Stimulated activated CD4-positive, alpha-beta T cell treated with anti-CD3 and anti-CD28 coated beads, Interleukin-2, amount 100 ng/mL, for 24 hours (primary cell): ENCODE results near the gene BRMS1.
A peak's percentile ranks its signal among the peaks of the same experiment; 100 is the strongest.
"Not testable (repeated sequence)": the region's sequence is repeated elsewhere in the genome, so short reads cannot be mapped to it uniquely, and the experiment has no call there.

ENCODE experiments used
- DNase-seq, 2 donors: peaks; one replicate each; pipeline ENCODE4 v3.0.0-alpha.2; 2020

Gene BRMS1

GRCh38 chr11:66322732-66323427 is 22.0 kb downstream of the BRMS1 start:
- DNase-seq: no peak

- no peak for DNase-seq
These were observed 23.3 kb downstream of the BRMS1 start for GRCh38 chr11:66321606-66322005.

- not testable (repeated sequence) for DNase-seq
These were observed 24.2 kb downstream of the BRMS1 start for GRCh38 chr11:66320748-66321147.

GRCh38 chr11:66320289-66320688 is 24.6 kb downstream of the BRMS1 start:
- not testable (repeated sequence) for DNase-seq

- DNase-seq: no peak
These were observed 26.3 kb downstream of the BRMS1 start for GRCh38 chr11:66318600-66318970.

- peak in 1 of 2 donors; percentile 33 for DNase-seq
These were observed 26.9 kb downstream of the BRMS1 start for GRCh38 chr11:66317723-66318599.

GRCh38 chr11:66317322-66317722 is 27.6 kb downstream of the BRMS1 start:
- peak in 1 of 2 donors; percentile 45 for DNase-seq

GRCh38 chr11:66316849-66317251 is 28.1 kb downstream of the BRMS1 start, which contains the start of gene CD248:
TSS of gene CD248 (minus strand) at chr11:66317044. CDS start at chr11:66317027, 17 bp downstream.
- no peak for DNase-seq

- DNase-seq: no peak
These were observed 28.7 kb downstream of the BRMS1 start for GRCh38 chr11:66315921-66316811.

- no peak for DNase-seq
These were observed 29.4 kb downstream of the BRMS1 start for GRCh38 chr11:66315498-66315885.

- no peak for DNase-seq
These were observed 30.1 kb downstream of the BRMS1 start for GRCh38 chr11:66314561-66315497.

GRCh38 chr11:66314186-66314501 is 30.8 kb downstream of the BRMS1 start:
- no peak for DNase-seq

- no peak for DNase-seq
These were observed 31.4 kb downstream of the BRMS1 start for GRCh38 chr11:66313321-66314185.

- peak; percentile 94 to 96 for DNase-seq
These were observed 32.2 kb downstream of the BRMS1 start for GRCh38 chr11:66312549-66313320.

GRCh38 chr11:66311965-66312548 is 32.8 kb downstream of the BRMS1 start:
- peak; percentile 87 to 95 for DNase-seq

GRCh38 chr11:66311470-66311964 is 33.4 kb downstream of the BRMS1 start:
- no peak for DNase-seq

- DNase-seq: not testable (repeated sequence)
These were observed 34.0 kb downstream of the BRMS1 start for GRCh38 chr11:66310803-66311440.

- DNase-seq: no peak
These were observed 34.6 kb downstream of the BRMS1 start for GRCh38 chr11:66310324-66310723.

- DNase-seq: no peak
These were observed 35.4 kb downstream of the BRMS1 start for GRCh38 chr11:66309475-66309874.
